Transverse colon (tissue), 4 donors: ENCODE data around the gene PRL. TPM values are rescaled to one million over a fixed set of nuclear protein-coding genes. Genes with fewer than 3 reads are reported as not detected.

Experiments used
- DNase-seq: peaks from one replicate; pipeline ENCODE4 v3.0.0-alpha.2; 2019
- H3K27ac ChIP-seq, 4 donors: fragments of 200-600 bp; sonication (generic); 2 replicates each; pipeline ENCODE4 v1.5.1; 2016 to 2018; ENCODE audit warnings: inconsistent platforms in 4 of 4
- H3K27me3 ChIP-seq: fragments of 200-600 bp; sonication (generic); 2 replicates; pipeline ENCODE4 v1.5.1; 2017; ENCODE audit warnings: inconsistent platforms
- H3K36me3 ChIP-seq, 4 donors: fragments of 200-600 bp; sonication (generic); 2 replicates each; pipeline ENCODE4 v1.5.1; 2017 to 2019; ENCODE audit warnings: inconsistent platforms in 4 of 4
- H3K4me1 ChIP-seq, 4 donors: fragments of 200-600 bp; sonication (generic); 2 replicates each; pipeline ENCODE4 v1.5.1; 2017 to 2020; ENCODE audit warnings: inconsistent platforms in 4 of 4
- H3K4me3 ChIP-seq, 4 donors: fragments of 200-600 bp; sonication (generic); 1 replicate in 1 of 4; 2 replicates in 3 of 4; pipeline versions ENCODE4 v1.5.1 to v1.6.1; 2017 to 2019; ENCODE audit warnings: inconsistent platforms in 4 of 4
- H3K9me3 ChIP-seq, 2 donors: fragments of 200-600 bp; sonication (generic); 2 replicates each; pipeline ENCODE4 v1.5.1; 2017 to 2019; ENCODE audit warnings: inconsistent platforms in 2 of 2
- EP300 ChIP-seq: sonication (generic); formaldehyde crosslinking; IDR thresholded peaks from one replicate; pipeline ENCODE4 v1.6.1; 2017; ENCODE audit warnings: antibody characterized with exemption, low read depth
- POLR2A ChIP-seq: fragments of 450-650 bp; IDR thresholded peaks from one replicate; pipeline ENCODE4 v1.6.1; 2016; ENCODE audit warnings: antibody characterized with exemption, mild to moderate bottlenecking, moderate library complexity
- POLR2AphosphoS5 ChIP-seq, 3 donors: sonication (generic); formaldehyde crosslinking; IDR thresholded peaks; one replicate each; pipeline ENCODE4 v1.6.1; 2016; ENCODE audit warnings: antibody characterized with exemption in 3 of 3
- WGBS, 2 donors: methylation state at CpG; one replicate each; pipeline ENCODE4 v1.1.5; 2018; ENCODE audit warnings: low coverage in 1 of 2; 5-methylcytosine and 5-hydroxymethylcytosine counted together
- in situ Hi-C, 4 donors: fragments of 200-750 bp; cut with MboI; loops; one replicate each; pipeline versions ENCODE4 v1.15.0 to v1.15.1; 2017; ENCODE audit warnings: low sequenced_read_pairs in 3 of 4, low pct_ligation_motif_present in 1 of 4, low pct_unique_long_range_greater_than_20kb in 1 of 4
- intact Hi-C: fragments of 100-400 bp; cut with DNase I; formaldehyde crosslinking; loops from one replicate; pipeline ENCODE4 v1.15.1; 2023; ENCODE audit warnings: low total_unique reads
- total RNA-seq, 4 donors: library from RNA; depleted of rRNA; stranded (reverse); fragments of >200 nt; gene quantifications; one replicate each; pipeline ENCODE4 v1.1.0, GENCODE V29; 2016
- TF ChIP-seq, protein P1 (sequence below), 5 experiments: fragments of 200-600 bp in 3 of 5; fragments of 450-650 bp in 2 of 5; sonication (generic) in 3 of 5; IDR thresholded peaks; 1 replicate in 2 of 5; 2 replicates in 3 of 5; pipeline ENCODE4 v1.5.1; 2016 to 2017; ENCODE audit warnings: antibody characterized with exemption in 5 of 5, inconsistent platforms in 3 of 5, mild to moderate bottlenecking in 2 of 5, moderate library complexity in 1 of 5

Gene PRL
- total RNA-seq, 4 donors from 2014 or later: not detected

DNA sequence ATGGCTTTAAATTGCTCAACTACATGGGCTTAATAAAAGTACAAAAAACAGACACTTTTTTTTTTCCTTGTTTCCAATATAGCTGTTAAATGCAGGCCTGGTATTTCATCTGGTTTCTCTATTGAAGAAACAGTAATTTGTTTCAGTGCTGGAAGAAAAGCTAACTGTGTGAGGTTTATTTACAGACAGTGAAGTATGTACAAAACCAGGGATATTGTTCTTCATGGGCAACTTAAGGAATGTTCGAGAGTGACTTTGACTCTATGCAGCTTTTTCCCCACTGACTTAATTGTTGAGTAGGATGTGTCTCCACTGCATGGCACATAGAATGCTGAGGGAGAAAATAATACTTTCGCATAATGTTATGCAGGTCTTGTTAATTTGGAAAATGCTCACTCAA is 31.0 kb upstream of the PRL start:
- 81 to 89% methylated on average over 1 to 2 of the region's 2 CpGs for WGBS, 2 donors
- no peak overlapping the region for H3K27ac ChIP-seq
- intact Hi-C loops: no loop called here
- no peaks in the 10 kb centered on the region for H3K4me1 ChIP-seq
- in situ Hi-C loops: no loop called here
- H3K4me3 ChIP-seq: no peak overlapping the region
- no peaks in the 10 kb centered on the region for H3K9me3 ChIP-seq
- H3K27me3 ChIP-seq: no peaks in the 10 kb centered on the region
- TF ChIP-seq, protein P1, sequence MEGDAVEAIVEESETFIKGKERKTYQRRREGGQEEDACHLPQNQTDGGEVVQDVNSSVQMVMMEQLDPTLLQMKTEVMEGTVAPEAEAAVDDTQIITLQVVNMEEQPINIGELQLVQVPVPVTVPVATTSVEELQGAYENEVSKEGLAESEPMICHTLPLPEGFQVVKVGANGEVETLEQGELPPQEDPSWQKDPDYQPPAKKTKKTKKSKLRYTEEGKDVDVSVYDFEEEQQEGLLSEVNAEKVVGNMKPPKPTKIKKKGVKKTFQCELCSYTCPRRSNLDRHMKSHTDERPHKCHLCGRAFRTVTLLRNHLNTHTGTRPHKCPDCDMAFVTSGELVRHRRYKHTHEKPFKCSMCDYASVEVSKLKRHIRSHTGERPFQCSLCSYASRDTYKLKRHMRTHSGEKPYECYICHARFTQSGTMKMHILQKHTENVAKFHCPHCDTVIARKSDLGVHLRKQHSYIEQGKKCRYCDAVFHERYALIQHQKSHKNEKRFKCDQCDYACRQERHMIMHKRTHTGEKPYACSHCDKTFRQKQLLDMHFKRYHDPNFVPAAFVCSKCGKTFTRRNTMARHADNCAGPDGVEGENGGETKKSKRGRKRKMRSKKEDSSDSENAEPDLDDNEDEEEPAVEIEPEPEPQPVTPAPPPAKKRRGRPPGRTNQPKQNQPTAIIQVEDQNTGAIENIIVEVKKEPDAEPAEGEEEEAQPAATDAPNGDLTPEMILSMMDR (IDR thresholded peaks at IDR 0.05): no peak
- TF ChIP-seq POLR2AphosphoS5 (IDR thresholded peaks at IDR 0.05): no peak
- no peak for TF ChIP-seq EP300
- no peak for TF ChIP-seq POLR2A
- no peak for DNase-seq
- no peaks in the 10 kb centered on the region for H3K36me3 ChIP-seq

DNA sequence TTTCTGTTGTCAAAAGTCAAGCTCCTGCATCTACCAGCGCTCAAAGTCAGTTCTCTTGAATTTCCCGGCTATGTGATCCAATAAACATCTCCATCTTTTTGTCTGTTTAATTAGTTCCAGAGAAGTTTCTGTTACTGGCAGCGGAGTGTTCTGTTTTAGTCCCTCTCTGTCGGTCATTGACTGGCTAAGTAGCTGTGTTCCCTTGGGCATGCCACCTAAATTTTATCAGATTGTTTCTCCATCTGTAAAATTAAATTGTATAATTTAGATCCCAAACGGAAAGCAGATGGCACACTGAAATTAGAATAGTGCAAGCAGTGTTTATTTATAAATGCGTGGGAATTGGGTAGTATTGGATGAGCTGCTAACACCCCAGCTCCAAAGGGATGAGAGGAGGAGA is 29.7 kb upstream of the PRL start:
- TF ChIP-seq, protein P1 (IDR thresholded peaks at IDR 0.05): no peak
- no peak for TF ChIP-seq POLR2A
- no peak for TF ChIP-seq POLR2AphosphoS5 (IDR thresholded peaks at IDR 0.05)
- no peak for TF ChIP-seq EP300
- Histone ChIP-seq H3K4me1 (peaks cover 0 to 6% (median 0%) of the 10 kb centered on the region in 4 donors), H3K36me3 (no peaks in the 10 kb centered on the region), H3K9me3 (no peaks in the 10 kb centered on the region), H3K27me3 (no peaks in the 10 kb centered on the region), H3K4me3 (no peak overlapping the region), H3K27ac (no peak overlapping the region)
- WGBS, 2 donors: 67 to 76% methylated on average over 6 of the region's 6 CpGs
- DNase-seq: no peak
- in situ Hi-C loops: no loop called here
- intact Hi-C loops: no loop called here

DNA sequence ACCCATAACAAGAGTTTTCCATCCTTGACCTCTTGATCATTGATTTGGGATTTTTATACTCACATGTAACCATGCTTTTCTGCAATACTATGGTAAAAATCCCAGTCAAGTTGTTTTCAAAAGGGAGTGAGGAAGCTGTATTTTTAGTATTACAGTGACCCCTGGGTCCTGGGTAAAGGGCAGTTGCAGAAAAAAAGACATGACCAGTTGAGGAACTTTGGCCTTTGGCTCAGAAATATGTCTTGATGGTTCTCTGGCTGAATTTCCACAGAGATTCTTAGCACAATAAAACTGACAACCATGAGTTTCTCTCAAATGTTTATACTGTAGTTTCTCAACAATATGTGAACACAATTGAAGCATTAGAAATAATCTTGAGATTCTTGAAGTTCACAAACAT is 28.6 kb upstream of the PRL start:
- TF ChIP-seq EP300: no peak
- TF ChIP-seq POLR2AphosphoS5 (IDR thresholded peaks at IDR 0.05): no peak
- TF ChIP-seq POLR2A: no peak
- TF ChIP-seq, protein P1 (IDR thresholded peaks at IDR 0.05): no peak
- no peak for DNase-seq
- no peaks in the 10 kb centered on the region for H3K9me3 ChIP-seq
- peaks cover 0 to 6% (median 0%) of the 10 kb centered on the region in 4 donors for H3K4me1 ChIP-seq
- H3K4me3 ChIP-seq: no peak overlapping the region
- H3K36me3 ChIP-seq: no peaks in the 10 kb centered on the region
- intact Hi-C loops (no loop called here), in situ Hi-C loops (no loop called here)
- H3K27me3 ChIP-seq: no peaks in the 10 kb centered on the region
- no peak overlapping the region for H3K27ac ChIP-seq

DNA sequence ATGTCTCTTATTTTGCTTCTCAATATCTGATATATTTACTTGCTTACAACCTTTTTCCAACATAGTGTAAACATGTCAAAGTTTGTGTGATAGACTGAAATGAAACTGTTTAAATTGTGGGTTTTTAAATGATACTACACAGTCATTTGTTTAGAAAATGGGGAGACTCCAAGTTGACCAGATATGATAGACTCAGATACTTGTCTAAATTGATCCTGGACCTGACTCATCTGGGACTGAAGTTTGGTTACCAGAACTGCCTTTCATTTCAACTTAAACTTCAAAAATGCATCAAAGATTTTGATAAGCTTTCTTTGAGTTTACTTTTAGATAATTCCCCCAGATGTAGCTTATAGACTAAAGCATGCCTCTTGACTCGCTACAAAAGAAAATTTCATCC is 27.0 kb upstream of the PRL start:
- 69 to 91% methylated on average over 1 of the region's 1 CpG for WGBS, 2 donors
- Histone ChIP-seq H3K27me3 (no peaks in the 10 kb centered on the region), H3K9me3 (no peaks in the 10 kb centered on the region), H3K4me1 (peaks cover 0 to 6% (median 0%) of the 10 kb centered on the region in 4 donors), H3K4me3 (no peak overlapping the region), H3K36me3 (no peaks in the 10 kb centered on the region), H3K27ac (no peak overlapping the region)
- intact Hi-C loops (no loop called here), in situ Hi-C loops (no loop called here)
- TF ChIP-seq, protein P1 (IDR thresholded peaks at IDR 0.05): no peak
- TF ChIP-seq POLR2A (no peak), EP300 (no peak), POLR2AphosphoS5 (IDR thresholded peaks at IDR 0.05) (no peak)
- no peak for DNase-seq
